ENCODE data around the gene TSPAN4.

The TSPAN4 gene

DNA sequence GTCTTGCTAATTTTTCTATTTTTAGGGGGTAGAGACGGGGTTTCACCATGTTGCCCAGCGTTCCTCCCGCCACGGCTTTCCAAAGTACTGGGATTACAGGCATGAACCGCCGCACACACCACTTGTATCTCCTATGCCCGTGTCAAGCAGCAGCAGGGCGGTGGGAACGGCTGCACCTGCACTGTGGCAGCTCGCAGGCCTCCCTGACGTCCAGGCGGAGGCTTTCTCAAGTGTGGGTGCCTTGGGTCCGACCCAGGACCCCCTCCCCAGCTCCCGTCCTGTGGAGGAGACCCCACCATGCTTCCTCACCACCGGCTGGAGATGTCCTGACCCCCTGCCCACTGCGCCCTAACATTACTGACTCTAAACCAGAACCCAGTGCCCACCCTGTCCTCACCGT, 25.7 kb downstream of the TSPAN4 start:
- DNase-seq, result no peak

GRCh38 chr11:868802-869201, 26.1 kb downstream of the TSPAN4 start:
- no peak for DNase-seq

- no peak for DNase-seq
Observed at GRCh38 chr11:869399-870126, 26.9 kb downstream of the TSPAN4 start.

- no peak for DNase-seq
Observed at GRCh38 chr11:870127-870413, 27.4 kb downstream of the TSPAN4 start.

GRCh38 chr11:870418-870817, 27.8 kb downstream of the TSPAN4 start:
- DNase-seq, result no peak

GRCh38 chr11:871472-871871, 28.8 kb downstream of the TSPAN4 start:
- DNase-seq, result no peak

GRCh38 chr11:872799-873198, 30.1 kb downstream of the TSPAN4 start:
- no peak for DNase-seq

DNA sequence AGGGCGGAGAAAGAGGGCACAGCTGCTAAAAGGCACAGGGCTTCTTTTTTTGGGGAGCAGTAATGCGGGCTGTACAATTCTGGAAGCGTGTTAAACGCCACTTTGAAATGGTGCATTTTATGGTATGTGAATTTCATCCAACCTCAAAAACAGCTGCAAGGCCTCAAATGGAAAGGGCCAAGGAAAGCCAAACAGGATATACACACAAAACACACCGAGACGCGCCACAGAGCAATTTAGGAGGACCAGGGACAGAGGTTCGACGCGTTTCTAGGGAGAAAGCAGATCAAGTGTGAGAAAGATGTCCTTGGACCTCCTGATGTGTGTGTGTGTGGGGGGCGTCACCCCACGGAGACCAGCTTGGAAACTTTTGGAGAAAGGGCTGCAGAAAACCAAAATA, 31.1 kb downstream of the TSPAN4 start:
- no peak for DNase-seq

DNA sequence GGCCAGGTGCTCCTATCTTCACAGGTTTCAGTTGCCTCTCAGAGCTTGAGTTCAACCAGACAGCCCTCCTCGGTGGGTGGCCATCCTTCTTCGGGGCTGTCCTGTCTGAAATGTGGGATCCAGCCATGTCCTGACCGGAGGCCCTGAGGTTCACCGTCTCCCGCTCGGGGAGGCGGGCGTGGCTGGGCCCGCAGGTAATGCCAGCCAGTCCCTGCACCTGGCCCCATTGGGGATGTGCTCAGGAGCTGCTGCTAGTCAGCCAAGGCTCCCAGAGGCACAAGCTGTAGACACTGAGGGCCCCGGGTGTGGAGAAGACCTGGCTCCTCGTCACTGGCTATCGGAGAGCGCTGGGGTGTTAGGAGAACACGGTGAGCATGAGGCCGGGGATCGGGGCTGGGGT, 32.6 kb downstream of the TSPAN4 start:
- no peak for DNase-seq

DNA sequence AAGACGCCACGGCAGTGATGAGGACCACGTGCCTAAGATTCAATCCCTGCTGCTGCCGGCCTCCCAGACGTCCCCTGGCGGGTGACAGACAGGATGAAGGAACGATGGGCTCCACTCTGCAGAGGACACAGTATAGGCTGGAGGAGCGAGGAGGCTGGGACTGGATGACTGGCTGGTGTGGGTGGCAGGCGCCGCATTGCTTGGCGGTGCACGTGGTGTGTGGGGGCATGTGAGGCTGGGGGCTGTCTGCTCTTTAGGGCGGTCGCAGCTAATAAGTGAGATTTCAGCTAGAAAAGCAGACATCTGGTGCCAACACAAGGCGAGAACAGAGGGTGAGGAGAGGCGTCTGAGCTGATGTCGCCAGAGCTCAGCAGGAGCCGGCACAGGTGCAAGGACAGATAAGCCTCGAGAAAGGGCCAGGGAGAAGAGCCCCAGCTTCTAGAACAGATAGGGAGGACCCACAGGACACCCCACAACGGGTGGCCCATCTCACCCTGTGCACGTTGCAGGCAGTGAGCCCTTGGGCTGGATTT, 33.2 kb downstream of the TSPAN4 start:
- peak; percentile 17 for DNase-seq

GRCh38 chr11:876545-876944, 33.9 kb downstream of the TSPAN4 start:
- DNase-seq, result peak; percentile 43

- no peak for DNase-seq
Observed at GRCh38 chr11:877565-877964, 34.9 kb downstream of the TSPAN4 start.

DNA sequence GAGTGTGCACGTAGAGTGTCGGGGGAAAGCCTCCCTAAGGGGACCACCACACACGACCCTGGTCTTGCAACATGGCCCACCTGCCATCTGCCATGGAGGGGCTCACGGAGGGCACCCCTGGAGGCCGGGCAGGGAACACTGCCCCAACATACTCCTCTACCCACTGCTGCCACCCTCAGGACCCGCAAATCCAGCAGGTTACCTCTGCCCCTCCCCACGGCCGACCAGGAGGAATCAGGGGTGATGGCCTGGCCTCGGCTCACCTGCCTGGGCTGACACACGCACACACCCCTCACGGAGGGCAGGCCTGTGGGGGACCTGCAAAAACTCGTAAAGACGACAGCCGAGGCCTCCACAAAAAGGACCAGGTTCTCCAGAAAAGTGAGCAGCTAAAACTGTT, 37.8 kb downstream of the TSPAN4 start:
- no peak for DNase-seq

- DNase-seq, result no peak
Observed at GRCh38 chr11:882596-882995, 39.9 kb downstream of the TSPAN4 start.

DNA sequence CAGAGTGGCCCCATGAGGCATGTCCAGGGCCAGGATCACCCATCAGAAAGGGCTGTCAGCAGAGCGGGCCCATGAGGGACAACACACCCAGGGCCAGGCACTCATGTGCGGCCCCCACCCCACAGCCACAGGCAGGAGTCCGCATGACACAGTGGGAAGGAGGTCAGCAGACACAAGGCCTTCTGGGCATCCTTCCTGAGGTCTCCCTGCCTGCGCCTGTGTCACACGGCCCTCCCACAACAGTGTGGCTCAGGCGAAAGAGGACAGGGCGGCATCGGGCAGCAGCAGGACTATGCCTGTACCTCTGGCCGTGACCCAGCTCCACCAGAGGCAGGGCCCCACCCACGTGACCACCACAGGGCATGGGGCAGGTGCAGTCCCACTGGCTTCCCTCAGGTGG, 40.9 kb downstream of the TSPAN4 start:
- no peak for DNase-seq

DNA sequence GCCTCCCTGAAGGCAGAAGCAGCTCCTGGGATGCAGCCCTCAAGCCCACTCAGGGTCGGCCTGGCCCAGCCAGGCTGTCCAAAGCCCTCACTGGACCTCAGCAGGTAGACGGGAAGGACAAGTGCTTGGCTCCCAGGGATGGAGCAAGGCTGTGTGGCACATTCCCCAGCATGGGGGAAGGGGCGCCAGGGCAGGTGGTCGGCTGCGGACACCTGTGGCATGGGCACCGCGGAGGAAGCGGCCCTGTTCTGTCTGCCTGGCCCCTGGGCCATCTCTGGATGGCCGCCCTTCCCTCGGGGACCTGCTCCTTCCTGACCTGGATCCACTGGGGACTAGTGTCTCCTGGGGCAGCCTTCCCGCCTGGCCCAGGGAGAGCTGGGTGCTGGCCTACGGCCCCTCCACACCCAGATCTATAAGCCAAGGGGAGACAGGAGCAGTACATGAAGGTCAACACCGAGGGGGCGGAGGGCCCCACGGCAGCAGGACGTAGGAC, 42.0 kb downstream of the TSPAN4 start:
- no peak for DNase-seq

GRCh38 chr11:886568-886967, 43.9 kb downstream of the TSPAN4 start:
- no peak for DNase-seq

DNA sequence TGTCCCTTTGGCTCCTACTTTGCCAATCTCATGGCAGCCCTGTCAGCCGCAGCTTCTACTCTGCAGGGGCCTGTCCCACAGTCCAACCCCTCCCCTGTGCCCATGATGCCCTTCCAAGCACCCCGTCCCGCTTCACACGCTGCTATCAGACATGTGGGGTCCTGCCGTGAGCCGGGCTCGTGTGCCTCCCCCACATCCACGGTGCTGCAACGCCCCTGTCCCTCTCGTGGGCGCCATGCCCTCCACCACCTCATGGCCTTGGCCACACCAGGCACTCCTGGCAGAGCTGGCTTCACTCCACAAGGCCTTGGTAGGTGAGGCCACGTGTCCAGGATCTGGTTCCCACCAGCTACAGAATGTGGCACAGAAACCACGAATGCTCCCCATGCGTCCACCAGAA, 44.9 kb downstream of the TSPAN4 start:
- no peak for DNase-seq

DNA sequence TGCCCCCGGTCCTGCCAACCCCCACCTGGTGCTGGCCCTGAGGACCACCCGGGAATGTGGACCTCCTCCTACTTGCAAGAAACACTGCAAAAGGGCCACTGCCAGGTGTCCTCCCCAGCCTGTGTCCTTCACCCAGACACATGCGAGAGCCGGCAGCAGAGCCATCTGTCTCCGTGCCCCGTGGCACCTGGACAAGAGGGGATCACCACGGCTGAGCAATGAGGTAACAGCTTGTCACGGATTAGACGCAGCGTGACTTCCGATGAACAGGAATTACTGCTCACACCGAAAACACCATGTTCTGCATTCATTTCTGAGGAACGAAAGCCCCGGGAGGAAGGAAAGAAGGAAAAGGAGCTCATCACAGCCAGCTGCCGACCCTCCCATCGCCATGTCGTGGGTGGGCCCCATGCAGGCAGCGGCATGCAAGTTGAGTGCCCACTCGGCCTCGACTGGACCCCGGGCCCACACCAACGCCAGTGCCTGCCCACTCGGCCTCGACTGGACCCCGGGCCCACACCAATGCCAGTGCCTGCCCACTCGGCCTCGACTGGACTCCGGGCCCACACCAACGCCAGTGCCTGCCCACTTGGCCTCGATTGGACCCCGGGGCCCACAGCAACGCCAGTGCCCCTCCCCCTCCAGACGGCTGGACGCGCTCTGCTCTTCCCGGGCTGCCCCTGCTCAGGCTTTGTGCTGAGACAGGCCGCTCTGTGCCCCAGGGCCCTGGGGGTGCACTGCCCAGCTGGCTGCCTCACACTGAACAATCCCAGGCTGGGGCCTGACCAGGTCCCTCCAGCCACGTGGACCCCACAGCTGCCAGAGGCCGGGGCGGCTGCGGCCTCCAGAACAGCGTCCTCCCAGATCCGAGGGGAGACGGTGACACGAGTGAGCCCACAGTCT, 45.9 kb downstream of the TSPAN4 start:
- DNase-seq, result no peak

- DNase-seq, result peak; percentile 60
Observed at GRCh38 chr11:889257-889656, 46.6 kb downstream of the TSPAN4 start.

- no peak for DNase-seq
Observed at GRCh38 chr11:889687-890475, 47.2 kb downstream of the TSPAN4 start.

DNA sequence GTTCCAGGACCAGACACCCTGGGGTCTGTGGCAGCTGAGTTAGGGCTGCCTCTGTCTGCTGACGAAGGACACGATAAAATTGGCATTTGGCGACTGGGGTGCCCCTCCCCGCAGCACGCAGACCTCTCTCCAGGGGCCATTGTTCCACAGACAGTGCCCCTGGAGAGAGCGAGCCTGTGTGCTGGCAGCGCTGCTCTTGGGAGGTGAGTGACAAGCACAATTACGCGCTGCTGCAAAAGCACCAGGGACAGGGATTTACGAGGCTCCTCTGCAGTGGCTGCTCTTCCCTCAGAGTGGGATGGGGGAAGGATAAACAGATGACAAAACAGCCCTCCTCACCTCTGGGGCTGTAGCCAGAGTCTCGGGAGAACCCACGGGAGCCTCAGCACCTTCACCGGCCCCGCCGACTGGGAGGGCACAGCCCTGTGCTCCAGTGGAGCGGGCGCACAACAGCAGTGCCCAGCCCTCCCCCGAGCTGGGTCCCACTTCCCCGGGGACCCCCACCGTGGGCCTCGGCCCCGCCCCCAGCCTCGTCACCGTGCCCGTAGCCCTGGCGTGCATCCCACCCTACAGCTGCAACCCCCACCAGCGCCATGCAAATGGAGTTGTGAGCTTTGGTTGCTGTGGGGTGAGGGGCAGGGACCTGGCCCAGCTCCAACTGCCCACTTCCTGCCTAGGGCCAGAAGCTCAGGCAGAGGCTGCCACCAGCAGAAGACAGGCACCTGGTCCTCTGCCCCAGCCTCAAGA, 48.3 kb downstream of the TSPAN4 start:
- DNase-seq, result no peak
